ENCODE measurements around the gene MGMT. TPM values are rescaled to one million over a fixed set of nuclear protein-coding genes. Genes with fewer than 3 reads are reported as not detected.

The MGMT gene
- total and polyA plus RNA-seq, 4 donors = 9.9 to 39.6 (median 23.2) TPM

DNA sequence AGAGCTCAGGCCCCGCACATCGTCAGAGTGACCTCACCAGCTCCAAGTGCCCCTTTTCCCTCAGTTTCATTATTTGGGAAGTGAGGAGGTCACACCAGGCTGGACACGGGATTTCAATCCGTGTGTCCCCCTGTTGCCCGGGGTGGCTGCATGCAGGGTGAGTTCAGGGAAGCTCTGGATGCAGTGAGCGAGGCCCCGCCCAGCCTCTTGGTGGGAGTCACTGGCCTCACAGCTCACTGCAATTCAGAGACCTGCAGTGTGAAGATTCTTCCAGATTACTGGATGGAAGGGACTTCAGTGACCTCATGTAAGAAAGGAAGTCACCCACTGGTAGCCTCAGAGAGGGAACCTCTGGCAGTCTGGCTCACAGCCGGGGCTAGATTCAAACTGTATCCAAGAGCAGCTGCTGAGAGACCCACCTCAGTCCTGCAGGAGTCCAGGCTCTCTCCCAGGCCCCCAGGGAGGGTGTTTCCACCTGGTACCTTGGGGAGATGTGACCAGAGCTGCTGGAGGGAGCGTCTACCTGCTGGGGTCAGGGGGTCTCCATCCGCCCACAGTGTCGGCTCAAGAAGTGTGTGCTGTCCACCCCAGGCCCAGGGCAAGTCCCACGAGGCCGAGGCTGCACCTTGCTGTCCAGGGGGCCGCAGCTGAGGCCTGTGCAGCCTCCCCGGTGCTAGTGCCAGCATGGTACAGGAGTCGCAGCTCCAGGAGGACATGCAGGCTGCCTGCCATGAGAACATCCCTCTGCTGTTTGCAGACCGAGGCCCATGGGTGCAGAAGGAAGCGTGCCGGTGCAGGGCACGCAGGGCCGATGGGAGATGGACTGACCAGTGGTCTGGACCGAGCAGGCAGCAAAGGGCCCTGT, 54.4 kb downstream of the MGMT start:
- Histone ChIP-seq H3K9me3 (ENCODE audit: control insufficient read depth in 4 of 4, insufficient read depth in 3 of 4, low read length in 3 of 4) (no peaks in the 10 kb centered on the region), H3K27ac (ENCODE audit: low read depth in 1 of 2, low read length in 1 of 2) (no peak overlapping the region), H3K9ac (ENCODE audit: insufficient read depth in 1 of 2, low read length in 2 of 2) (no peak overlapping the region), H3K4me3 (no peak overlapping the region), H3K4me1 (ENCODE audit: control insufficient read depth in 5 of 5, insufficient read depth in 5 of 5, low read length in 5 of 5) (no peaks in the 10 kb centered on the region), H3K36me3 (ENCODE audit: control insufficient read depth in 4 of 4, insufficient read depth in 4 of 4, low read length in 4 of 4) (peaks cover 0 to 3% (median 0%) of the 10 kb centered on the region in 4 donors), H3K27me3 (ENCODE audit: control insufficient read depth in 3 of 3, insufficient read depth in 3 of 3, low read length in 2 of 3) (no peaks in the 10 kb centered on the region)
- no peak for ATAC-seq (ENCODE audit: insufficient read depth, low FRiP score)
- TF ChIP-seq, protein P1, sequence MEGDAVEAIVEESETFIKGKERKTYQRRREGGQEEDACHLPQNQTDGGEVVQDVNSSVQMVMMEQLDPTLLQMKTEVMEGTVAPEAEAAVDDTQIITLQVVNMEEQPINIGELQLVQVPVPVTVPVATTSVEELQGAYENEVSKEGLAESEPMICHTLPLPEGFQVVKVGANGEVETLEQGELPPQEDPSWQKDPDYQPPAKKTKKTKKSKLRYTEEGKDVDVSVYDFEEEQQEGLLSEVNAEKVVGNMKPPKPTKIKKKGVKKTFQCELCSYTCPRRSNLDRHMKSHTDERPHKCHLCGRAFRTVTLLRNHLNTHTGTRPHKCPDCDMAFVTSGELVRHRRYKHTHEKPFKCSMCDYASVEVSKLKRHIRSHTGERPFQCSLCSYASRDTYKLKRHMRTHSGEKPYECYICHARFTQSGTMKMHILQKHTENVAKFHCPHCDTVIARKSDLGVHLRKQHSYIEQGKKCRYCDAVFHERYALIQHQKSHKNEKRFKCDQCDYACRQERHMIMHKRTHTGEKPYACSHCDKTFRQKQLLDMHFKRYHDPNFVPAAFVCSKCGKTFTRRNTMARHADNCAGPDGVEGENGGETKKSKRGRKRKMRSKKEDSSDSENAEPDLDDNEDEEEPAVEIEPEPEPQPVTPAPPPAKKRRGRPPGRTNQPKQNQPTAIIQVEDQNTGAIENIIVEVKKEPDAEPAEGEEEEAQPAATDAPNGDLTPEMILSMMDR (IDR thresholded peaks at IDR 0.05; ENCODE audit: control extremely low read depth, extremely low read depth) = no peak
- WGBS, 2 donors = 89 to 96% methylated on average over 22 of the region's 22 CpGs
- no peak for DNase-seq

DNA sequence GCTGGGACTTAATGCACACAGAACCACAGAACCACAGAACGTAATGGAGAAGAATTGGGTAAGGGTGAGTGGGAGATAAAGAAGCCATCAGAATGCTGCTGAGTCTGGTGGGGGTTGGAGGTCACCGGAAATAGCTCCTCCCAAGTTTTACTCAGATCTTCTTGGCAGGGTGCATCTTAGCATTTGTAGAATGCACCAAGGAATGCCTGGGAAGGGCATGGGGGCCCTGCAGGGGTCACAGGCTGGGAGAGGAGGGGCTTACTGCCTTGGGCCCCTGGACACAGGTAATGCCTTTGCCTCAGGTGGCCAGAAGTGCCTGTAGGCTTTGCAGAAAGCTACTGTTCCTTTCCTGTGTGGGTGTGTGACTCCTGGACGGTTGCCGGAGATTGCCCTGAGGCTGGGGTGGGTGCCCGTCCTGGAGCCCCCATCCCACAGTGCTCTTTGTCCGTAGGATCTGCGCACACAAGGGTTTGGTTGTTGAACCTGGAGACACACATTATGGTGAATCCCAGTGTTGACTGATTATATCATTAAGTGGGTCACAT, 55.1 kb downstream of the MGMT start:
- 89 to 94% methylated on average over 7 of the region's 7 CpGs for WGBS, 2 donors
- no peak for DNase-seq
- no peaks in the 10 kb centered on the region for H3K4me1 ChIP-seq (ENCODE audit: control insufficient read depth in 5 of 5, insufficient read depth in 5 of 5, low read length in 5 of 5)
- H3K36me3 ChIP-seq (ENCODE audit: control insufficient read depth in 4 of 4, insufficient read depth in 4 of 4, low read length in 4 of 4) = peaks cover 0 to 3% (median 0%) of the 10 kb centered on the region in 4 donors
- H3K4me3 ChIP-seq = no peak overlapping the region
- ATAC-seq (ENCODE audit: insufficient read depth, low FRiP score) = no peak
- no peaks in the 10 kb centered on the region for H3K27me3 ChIP-seq (ENCODE audit: control insufficient read depth in 3 of 3, insufficient read depth in 3 of 3, low read length in 2 of 3)
- H3K9ac ChIP-seq (ENCODE audit: insufficient read depth in 1 of 2, low read length in 2 of 2) = no peak overlapping the region
- H3K27ac ChIP-seq (ENCODE audit: low read depth in 1 of 2, low read length in 1 of 2) = no peak overlapping the region
- no peaks in the 10 kb centered on the region for H3K9me3 ChIP-seq (ENCODE audit: control insufficient read depth in 4 of 4, insufficient read depth in 3 of 4, low read length in 3 of 4)
- TF ChIP-seq, protein P1 (IDR thresholded peaks at IDR 0.05; ENCODE audit: control extremely low read depth, extremely low read depth) = no peak

DNA sequence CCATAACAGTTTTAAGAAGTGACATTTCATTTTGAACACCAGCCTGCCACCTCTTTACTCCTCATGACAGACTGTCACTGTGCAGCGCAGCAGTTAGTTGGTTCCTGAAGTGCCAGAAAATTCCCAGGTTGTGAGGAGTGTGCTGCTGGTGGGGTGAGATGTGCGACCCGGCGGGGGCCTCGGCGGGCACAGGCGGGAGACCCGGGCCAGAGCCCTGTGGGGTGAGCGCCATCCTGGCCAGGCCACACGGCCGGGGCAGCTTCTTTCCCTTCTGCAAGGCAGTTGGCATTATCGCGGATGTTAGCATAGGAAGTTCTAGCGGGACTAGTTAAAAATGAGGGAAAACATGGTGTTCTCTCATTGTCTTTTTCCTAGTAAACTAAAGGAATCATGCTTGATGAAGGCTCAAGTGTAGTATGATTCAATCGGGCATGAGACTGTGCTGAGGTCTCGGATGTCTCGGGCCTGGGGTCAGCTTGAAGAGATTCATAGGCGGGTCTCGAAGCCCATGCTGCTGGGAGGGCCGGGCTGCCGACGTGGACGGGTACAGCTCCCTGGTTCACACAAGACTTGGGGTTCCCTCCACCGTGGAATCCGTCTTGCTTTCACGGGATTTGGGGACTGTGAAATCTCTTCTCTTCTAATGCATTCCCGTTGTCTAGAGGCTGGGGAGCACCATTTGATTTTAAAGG, 56.1 kb downstream of the MGMT start:
- H3K36me3 ChIP-seq (ENCODE audit: control insufficient read depth in 4 of 4, insufficient read depth in 4 of 4, low read length in 4 of 4) = peaks cover 0 to 1% (median 0%) of the 10 kb centered on the region in 4 donors
- no peaks in the 10 kb centered on the region for H3K27me3 ChIP-seq (ENCODE audit: control insufficient read depth in 3 of 3, insufficient read depth in 3 of 3, low read length in 2 of 3)
- TF ChIP-seq, protein P1 (IDR thresholded peaks at IDR 0.05; ENCODE audit: control extremely low read depth, extremely low read depth) = no peak
- WGBS, 2 donors = 94 to 96% methylated on average over 27 of the region's 27 CpGs
- no peak overlapping the region for H3K27ac ChIP-seq (ENCODE audit: low read depth in 1 of 2, low read length in 1 of 2)
- no peak overlapping the region for H3K9ac ChIP-seq (ENCODE audit: insufficient read depth in 1 of 2, low read length in 2 of 2)
- H3K9me3 ChIP-seq (ENCODE audit: control insufficient read depth in 4 of 4, insufficient read depth in 3 of 4, low read length in 3 of 4) = no peaks in the 10 kb centered on the region
- no peaks in the 10 kb centered on the region for H3K4me1 ChIP-seq (ENCODE audit: control insufficient read depth in 5 of 5, insufficient read depth in 5 of 5, low read length in 5 of 5)
- H3K4me3 ChIP-seq = no peak overlapping the region
- no peak for DNase-seq
- no peak for ATAC-seq (ENCODE audit: insufficient read depth, low FRiP score)
